WTC11 (cell line): ENCODE results near the gene NEK3.

Experiments
- TEAD4 ChIP-seq: sonication (generic); formaldehyde crosslinking; IDR thresholded peaks from 2 replicates; pipeline ENCODE4 v1.8.0; 2022; ENCODE audit warnings: mild to moderate bottlenecking, missing genetic modification reagents
- ZNF121 ChIP-seq: sonication (generic); formaldehyde crosslinking; IDR thresholded peaks from 2 replicates; pipeline ENCODE4 v1.8.0; 2023; ENCODE audit warnings: missing genetic modification reagents
- ZNF232 ChIP-seq: sonication (generic); formaldehyde crosslinking; IDR thresholded peaks from 2 replicates; pipeline ENCODE4 v1.8.0; 2022; ENCODE audit warnings: mild to moderate bottlenecking, missing genetic modification reagents
- TF ChIP-seq, protein P1 (sequence below): sonication (generic); formaldehyde crosslinking; IDR thresholded peaks from 2 replicates; pipeline ENCODE4 v1.8.0; 2022; ENCODE audit warnings: mild to moderate bottlenecking, missing genetic modification reagents
- TF ChIP-seq, protein P2 (sequence below): fragments of 200-600 bp; IDR thresholded peaks from 2 replicates; pipeline ENCODE4 v1.8.0; 2022; ENCODE audit warnings: antibody characterized with exemption
- TF ChIP-seq, protein P3 (sequence below): sonication (generic); formaldehyde crosslinking; IDR thresholded peaks from 2 replicates; pipeline ENCODE4 v1.8.0; 2022; ENCODE audit warnings: mild to moderate bottlenecking, missing genetic modification reagents
- TF ChIP-seq, protein P4 (sequence below): fragments of 250-450 bp; sonication (Bioruptor Pico); IDR thresholded peaks from 2 replicates; pipeline ENCODE4 v2.1.2; 2022; ENCODE audit warnings: mild to moderate bottlenecking, moderate library complexity

DNA sequence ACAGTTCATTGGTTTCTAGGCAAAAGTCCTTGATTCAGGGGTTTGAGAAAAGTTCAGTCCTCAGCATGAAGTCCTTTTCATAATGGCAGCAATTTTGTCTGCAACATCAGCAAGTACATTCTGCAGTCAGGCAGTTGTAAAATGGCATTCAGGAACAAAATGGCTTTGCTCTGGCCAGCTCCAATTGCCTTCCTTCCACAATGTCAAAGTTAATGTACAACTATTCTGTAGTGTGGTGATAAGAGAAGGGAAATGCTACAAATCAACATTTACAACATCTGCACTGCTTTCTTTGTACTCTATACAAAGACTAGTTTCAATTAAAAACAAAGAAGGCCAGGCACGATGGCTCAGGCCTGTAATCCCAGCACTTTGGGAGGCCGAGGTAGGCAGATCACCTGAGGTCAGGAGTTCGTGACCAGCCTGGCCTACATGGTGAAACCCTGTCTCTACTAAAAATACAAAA, 1.8 kb upstream of the NEK3 start:
- TF ChIP-seq, protein P1, sequence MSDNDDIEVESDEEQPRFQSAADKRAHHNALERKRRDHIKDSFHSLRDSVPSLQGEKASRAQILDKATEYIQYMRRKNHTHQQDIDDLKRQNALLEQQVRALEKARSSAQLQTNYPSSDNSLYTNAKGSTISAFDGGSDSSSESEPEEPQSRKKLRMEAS (CRISPR knock-in tag), result no peak
- TF ChIP-seq TEAD4 (no peak), ZNF232 (no peak), ZNF121 (no peak)
- TF ChIP-seq, protein P2, sequence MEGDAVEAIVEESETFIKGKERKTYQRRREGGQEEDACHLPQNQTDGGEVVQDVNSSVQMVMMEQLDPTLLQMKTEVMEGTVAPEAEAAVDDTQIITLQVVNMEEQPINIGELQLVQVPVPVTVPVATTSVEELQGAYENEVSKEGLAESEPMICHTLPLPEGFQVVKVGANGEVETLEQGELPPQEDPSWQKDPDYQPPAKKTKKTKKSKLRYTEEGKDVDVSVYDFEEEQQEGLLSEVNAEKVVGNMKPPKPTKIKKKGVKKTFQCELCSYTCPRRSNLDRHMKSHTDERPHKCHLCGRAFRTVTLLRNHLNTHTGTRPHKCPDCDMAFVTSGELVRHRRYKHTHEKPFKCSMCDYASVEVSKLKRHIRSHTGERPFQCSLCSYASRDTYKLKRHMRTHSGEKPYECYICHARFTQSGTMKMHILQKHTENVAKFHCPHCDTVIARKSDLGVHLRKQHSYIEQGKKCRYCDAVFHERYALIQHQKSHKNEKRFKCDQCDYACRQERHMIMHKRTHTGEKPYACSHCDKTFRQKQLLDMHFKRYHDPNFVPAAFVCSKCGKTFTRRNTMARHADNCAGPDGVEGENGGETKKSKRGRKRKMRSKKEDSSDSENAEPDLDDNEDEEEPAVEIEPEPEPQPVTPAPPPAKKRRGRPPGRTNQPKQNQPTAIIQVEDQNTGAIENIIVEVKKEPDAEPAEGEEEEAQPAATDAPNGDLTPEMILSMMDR, result no peak
- TF ChIP-seq, protein P3, sequence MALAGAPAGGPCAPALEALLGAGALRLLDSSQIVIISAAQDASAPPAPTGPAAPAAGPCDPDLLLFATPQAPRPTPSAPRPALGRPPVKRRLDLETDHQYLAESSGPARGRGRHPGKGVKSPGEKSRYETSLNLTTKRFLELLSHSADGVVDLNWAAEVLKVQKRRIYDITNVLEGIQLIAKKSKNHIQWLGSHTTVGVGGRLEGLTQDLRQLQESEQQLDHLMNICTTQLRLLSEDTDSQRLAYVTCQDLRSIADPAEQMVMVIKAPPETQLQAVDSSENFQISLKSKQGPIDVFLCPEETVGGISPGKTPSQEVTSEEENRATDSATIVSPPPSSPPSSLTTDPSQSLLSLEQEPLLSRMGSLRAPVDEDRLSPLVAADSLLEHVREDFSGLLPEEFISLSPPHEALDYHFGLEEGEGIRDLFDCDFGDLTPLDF (CRISPR knock-in tag), result no peak
- TF ChIP-seq, protein P4, sequence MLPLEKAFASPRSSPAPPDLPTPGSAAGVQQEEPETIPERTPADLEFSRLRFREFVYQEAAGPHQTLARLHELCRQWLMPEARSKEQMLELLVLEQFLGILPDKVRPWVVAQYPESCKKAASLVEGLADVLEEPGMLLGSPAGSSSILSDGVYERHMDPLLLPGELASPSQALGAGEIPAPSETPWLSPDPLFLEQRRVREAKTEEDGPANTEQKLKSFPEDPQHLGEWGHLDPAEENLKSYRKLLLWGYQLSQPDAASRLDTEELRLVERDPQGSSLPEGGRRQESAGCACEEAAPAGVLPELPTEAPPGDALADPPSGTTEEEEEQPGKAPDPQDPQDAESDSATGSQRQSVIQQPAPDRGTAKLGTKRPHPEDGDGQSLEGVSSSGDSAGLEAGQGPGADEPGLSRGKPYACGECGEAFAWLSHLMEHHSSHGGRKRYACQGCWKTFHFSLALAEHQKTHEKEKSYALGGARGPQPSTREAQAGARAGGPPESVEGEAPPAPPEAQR (CRISPR knock-in tag), result no peak
